GM19240 (cell line): ENCODE measurements around the gene BNIP3.
"Not testable (repeated sequence)": the region's sequence is repeated elsewhere in the genome, so short reads cannot be mapped to it uniquely, and the experiment has no call there.

Source experiments
- DNase-seq: peaks from one replicate; pipeline ENCODE4 v3.0.0; 2011; ENCODE audit warnings: low spot score; ENCODE audit not compliant: insufficient read length

The BNIP3 gene

DNA sequence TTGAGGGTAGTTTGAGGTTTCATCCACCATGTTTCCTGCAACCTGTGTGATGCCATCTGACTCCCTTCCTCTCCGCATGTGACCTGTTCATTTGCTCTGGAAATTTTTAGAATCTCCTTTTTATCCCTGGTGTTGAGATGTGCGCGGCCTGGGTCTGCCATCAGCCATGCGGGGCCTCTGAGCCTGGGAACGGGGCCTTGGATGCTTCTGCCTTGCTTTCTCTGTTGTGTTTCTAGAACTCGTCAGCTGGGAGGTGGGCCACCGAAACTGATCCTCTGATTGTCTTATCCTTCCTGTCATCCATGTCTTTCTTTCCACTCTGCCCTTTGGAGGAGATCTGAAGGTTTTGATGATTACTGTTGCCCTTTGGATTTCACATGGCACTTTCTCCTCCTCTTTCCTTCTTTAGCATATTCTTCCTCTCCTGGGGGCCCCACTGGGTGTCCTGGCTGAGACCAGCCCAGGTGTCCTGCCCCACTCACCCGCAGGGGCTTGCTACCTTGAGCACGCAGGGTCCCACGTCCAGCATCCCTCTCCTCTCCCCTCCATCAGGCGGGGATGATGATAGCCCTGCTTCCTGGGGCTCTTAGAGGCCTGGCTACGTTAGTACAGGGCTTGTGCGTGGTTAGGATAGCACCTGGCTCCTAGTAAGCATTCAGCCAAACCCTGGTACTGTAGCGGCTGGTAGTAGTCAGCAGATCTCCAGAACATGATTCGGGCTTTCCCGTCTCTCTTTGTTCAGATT lies 51.0 kb downstream of the BNIP3 start:
- no peak for DNase-seq

- no peak for DNase-seq
Observed at GRCh38 chr10:131930150-131930549, 51.6 kb downstream of the BNIP3 start.

DNA sequence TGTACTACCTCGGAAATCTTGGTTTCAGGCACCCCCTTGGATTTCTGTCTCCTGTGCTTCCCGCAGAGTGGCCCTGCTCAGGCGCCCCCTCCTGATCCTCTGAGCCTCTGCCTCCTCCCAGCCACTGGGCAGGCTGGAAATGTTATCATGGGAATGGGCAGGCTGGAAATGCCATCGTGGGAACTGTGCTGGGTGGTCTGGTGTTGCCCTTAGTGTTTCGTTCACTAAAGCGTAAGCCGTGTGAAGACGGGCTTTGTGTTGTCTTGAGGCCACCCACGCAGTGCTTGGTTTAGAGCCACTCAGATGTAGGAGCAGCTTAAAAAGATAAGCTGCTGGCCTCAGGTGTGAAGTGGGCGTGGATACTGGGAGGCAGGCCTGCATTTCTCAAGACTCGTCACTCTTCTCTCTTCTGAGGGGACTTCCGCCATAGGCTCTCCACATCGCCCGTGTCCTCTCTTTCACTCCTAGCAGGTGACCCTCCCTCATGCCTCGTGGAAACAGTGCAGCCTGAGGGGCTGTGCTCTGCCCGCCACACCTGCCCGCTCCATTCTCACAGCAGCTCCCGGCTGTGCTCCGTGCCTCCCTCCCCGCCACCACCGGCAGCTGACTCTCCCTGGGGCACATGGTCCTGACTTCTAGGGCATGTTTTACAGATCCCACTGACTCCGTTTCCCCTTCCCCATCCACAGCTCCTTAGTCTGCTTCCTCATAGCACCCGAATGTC lies 52.4 kb downstream of the BNIP3 start:
- no peak for DNase-seq

GRCh38 chr10:131928248-131929095 lies 53.3 kb downstream of the BNIP3 start:
- peak; percentile 52 for DNase-seq

DNA sequence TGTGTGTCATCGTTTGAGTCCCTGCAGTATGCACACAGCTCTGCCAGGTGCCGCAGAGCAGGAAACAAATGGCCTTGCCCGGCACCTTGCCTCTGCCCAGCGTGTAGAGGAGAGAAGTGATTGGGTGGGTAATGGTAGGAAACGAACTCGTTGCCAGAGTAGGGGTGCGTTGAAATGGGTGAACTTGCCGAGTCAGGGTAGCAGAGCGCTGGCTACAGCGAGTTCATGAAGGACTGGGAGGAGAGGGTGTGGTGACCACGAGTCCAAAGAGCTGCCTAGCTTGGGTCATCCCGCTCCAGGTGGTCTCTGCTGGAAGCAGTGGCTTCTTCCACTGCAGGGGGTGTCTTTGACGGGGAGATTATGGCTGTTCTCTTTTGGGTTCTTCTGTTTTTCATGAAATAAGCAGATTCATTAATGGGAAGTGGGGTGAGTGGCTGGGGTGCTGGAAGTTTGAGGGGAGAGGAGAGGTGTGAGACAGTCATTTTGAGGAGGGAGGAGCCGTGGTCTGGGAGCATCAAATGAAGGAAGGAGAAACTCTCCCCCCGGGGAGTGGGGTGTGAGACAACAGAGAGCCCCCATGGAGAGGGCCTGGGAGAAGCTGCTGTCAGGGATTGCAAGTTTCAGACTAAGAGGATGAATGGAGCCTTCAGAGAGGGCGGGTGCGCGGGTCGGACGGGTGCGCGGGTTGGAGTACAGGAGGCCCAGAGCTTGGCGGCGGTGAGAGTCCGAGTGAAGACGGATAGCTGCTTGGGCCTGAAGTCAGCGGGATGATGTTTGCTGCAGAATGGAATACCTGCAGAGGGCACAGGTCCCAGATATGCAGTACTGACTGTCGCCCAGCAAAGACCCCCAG lies 54.8 kb downstream of the BNIP3 start:
- DNase-seq = no peak

- no peak for DNase-seq
Observed at GRCh38 chr10:131926253-131926652, 55.5 kb downstream of the BNIP3 start.

DNA sequence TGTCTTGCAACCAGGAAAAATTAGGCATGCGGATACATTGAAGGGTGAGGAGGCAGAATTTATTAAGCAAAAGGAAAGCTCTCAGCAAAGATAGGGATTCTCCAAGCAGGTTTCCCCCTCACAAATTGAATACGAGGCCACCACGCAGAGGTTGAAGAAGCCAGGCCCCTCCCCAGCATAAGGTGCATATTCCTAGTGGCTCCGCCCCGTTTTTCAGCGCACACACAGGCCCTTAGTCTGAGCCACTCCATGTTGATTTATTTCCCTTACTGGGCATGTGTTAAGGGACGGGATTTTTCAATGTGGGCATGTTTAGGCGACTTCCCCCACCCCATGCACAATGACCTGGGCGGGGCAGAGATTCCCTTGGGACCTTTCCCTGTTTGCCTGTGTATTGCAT lies 56.0 kb downstream of the BNIP3 start:
- DNase-seq = no peak

DNA sequence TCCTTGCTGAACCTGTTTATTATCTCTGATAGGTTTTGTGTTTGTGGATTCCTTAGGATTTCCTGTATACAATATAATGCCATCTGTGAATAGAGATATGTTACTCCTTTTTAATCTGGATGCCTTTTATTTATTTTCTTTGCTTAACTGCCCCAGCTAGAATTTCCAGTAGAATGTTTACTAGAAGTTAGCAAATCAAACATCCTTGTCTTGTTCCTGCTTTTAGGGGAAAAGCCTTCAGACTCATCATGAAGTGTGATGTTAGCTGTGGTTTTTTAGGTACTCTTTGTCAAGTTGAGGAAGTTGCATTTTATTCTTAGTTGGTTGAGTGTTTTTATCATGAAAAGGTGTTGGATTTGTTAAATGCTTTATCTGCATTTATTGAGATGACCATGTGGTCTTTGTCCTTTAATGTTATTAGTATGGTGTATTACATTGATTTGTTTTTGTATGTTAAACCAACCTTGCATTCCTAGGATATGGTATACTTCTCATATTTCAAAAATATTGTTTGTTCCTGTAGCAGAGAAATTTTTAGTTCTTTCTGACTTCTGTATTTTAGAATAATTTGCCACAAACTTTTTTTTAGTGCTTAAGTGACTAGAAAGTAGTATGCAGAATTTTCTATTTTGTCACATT lies 56.6 kb downstream of the BNIP3 start:
- no peak for DNase-seq

- no peak for DNase-seq
Observed at GRCh38 chr10:131923038-131923756, 58.5 kb downstream of the BNIP3 start.

- no peak for DNase-seq
Observed at GRCh38 chr10:131921184-131921583, 60.5 kb downstream of the BNIP3 start.

GRCh38 chr10:131920693-131921092 lies 61.0 kb downstream of the BNIP3 start:
- no peak for DNase-seq

DNA sequence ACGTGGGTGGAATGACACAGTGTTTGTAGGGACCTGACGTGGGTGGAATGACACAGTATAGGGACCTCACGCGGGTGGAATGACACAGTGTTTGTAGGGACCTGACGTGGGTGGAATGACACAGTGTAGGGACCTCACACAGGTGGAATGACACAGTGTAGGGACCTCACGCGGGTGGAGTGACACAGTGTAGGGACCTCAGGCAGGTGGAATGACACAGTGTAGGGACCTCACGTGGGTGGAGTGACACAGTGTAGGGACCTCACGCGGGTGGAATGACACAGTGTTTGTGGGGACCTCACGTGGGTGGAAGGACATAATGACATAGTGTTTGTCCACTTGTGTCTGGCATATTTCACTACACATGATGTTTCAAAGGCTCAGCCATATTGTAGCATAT lies 61.6 kb downstream of the BNIP3 start:
- DNase-seq = no peak

- not testable (repeated sequence) for DNase-seq
Observed at GRCh38 chr10:131919461-131919860, 62.3 kb downstream of the BNIP3 start.
